GM21528 (cell line): ENCODE results near the gene PEX10.

Experiments
- ATAC-seq: cut with Tn5 transposase; IDR thresholded peaks from one replicate; pipeline ENCODE4 v1.9.1; 2021; ENCODE audit warnings: mild to moderate bottlenecking, moderate library complexity; ENCODE audit not compliant: unreplicated experiment, low FRiP score

PEX10 gene

DNA sequence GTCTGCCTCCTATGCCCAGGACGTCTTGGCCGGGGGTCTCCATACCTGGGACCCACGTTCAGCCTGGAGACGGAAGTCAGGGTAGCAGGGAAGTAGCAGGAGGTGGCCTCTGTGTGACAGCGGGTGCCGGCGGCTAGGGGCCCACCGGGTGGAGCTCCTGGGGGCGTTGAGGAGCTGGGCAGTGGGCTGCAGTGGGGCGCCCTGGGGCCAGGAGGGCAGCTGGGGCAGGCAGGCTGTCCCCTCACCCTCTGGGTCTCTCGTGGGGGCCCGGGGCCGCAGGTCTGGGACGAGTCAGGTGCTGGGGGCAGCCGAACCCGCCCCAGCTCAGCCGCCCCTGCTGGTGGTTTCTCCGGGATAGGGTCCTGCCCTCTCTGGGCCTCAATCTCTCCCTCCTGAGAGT lies 14.7 kb upstream of the PEX10 start:
- no peak for ATAC-seq

DNA sequence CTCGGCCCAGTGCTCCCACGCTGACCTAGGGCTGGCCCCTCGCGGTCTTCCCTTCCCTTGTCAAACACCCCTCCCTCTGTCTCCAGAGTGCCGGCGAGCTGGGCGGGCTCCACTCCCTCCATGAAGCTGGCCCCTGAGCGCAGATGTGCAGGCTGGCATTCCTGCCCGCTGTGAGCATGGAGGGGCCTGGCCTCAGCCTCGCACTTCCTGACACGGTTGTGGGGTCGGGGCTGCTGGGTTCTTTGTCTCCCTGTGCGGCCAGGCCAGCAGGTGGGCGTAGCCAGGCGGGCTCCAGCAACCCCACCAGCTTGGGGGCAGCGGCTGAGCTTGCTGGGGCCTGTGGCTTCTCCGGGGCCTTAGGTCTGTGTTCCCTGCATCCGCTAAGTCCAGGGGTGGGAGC lies 14.2 kb upstream of the PEX10 start:
- ATAC-seq, result no peak

DNA sequence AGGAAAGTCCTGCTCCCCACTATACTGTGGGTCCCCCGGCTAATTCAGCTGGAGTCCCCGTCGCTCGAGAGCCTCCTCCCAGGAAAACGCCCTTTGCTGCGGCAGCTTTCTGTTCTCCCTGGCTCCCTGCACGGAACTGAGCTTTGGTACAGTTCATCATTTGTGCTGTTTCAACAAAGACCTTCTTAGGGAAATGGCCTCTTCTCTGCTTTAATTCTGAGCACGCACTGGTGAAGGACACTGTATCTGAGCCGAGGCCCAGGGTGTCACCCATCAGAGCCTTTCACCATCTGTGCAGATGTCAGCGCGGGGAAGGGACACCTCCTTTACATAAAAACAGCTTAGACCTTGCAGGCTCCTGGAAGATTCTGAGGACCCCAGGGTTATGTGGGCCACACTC lies 13.5 kb upstream of the PEX10 start:
- no peak for ATAC-seq

DNA sequence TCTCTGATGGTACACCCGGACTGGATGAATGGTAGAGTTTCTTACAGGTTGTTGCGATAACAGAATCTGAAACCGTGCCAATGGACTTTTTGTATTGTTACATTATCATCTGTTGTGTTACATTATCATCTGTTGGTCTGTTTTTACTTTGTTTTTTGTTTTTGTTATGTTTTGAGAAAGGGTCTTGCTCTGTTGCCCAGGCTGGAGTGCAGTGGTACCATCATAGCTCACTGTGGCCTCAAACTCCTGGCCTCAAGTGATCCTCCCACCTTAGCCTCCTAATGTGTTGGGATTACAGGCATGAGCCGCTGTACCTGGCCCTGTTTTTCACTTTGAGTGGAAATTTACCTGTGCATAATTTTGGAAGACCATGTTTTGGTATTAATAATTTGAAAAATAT lies 10.2 kb upstream of the PEX10 start:
- ATAC-seq, result no peak

DNA sequence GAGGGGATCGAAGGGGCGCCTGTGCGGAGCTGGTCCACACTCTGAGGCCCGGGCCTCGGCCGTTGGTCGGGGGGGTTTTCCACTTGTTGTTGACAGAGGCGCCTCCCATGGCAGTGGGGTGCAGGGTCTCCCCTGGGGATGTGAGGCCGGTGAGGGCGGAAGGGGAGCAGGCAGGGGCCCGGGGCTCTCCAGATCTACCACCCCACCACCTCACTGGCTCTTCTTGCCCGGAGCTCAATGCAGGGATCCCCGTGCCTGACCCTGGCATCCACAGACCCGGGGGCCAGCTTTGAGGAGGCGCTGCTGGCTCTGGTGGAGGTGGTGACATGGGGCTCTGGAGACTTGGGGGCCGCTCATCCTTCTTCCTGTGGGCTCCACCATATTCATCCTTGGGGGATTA lies 7.1 kb upstream of the PEX10 start:
- no peak for ATAC-seq

DNA sequence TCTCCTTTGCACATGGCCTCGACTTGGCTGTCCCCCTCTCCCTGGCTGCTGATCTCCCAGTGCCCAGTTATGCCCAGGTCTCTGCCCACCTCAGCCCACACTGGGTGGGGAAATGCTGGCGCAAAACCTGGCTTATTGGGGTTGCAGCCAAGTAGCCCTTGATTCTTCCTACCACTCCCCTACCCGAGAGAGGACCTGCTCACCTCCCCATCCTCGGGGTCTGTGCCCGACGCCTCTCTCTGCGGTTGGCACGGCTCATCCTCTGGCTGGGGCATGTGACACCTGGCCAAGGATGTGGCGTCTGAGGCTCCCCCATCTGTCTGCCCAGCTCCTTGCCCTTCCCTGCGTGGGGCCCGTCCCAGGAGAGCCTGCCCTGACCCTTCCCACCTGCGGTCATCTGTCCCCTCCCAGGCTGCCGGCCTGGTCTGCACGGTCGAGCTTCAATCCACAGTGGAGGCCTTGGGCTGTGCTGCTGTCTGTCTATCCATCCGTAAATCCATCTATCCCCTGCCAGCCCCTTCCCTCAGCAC lies 6.5 kb upstream of the PEX10 start:
- ATAC-seq, result no peak

DNA sequence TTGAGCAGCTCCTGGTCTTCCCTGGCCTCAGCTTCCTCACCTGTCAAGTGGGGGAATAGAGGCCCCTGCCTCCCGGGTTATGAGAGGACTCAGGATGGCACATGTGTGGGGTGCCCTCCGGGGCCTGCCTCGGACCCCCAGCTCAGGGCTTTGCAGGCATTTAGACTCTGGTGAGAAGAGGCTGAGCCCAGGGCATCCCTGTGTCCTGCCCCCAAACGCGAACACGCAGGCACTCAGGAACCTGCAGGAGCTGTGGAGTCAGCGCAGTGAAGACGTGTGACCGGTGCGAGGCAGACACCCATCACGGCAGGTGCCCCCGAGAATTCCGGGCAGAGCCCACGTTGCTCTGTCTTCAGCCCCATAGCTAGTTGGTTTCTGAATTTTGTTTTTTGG lies 5.5 kb upstream of the PEX10 start:
- ATAC-seq, result no peak

DNA sequence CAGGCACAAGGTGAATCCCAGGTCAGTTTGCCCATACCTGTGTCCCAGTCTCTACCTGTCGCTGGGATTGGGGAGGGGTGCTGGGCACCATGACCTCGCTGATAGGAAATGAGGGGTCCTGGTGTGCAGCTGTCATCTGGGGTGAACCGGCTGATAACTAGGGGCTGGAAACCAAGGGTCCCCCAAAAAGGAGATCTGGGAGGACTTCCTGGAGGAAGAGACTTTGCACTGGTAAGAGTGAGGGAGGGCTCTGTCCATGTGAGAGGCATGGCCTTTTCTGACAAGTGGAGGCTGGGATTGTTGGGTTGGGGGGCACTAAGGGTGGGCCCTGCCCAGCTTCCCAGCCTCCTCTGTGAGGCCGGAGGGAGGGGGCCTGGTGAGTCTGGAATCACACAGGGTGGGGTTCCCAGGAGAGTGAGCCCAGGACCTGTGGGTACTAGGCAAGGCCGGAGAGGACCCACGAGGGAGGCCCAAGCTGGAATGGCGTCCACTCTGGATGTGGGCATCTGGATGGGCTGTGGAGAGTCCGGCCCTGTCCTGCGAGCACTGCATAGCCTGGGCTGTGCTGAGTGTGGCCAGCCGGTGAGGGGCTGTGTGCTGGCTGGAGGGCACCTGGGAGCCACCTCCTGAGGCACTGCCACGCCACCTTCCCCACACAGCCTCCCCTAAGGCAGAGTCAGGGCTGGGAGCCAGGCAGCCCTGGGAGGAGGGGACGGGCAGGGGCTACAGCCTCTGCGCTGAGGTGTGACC lies 4.9 kb upstream of the PEX10 start:
- ATAC-seq, result no peak

DNA sequence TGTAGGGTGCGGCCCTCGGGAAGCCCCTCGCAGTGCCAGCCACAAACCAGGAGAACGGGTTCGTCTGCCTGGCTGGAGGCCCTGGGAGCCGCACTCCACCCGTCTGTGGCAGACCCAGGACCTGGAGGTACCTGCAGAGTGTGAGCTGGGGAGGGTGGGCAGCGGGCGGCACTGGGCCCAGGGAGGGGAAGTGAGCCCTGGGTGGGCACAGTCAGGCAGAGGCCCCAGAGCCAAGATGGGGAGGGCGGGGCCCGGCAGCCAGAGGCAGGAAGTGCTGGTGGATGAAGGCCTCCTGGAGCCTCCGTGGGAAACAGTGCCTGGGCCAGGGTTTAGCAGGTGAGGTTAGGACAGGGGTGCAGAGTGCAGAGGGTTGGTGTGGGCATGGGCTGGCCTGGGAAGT lies 4.0 kb upstream of the PEX10 start:
- ATAC-seq, result no peak

DNA sequence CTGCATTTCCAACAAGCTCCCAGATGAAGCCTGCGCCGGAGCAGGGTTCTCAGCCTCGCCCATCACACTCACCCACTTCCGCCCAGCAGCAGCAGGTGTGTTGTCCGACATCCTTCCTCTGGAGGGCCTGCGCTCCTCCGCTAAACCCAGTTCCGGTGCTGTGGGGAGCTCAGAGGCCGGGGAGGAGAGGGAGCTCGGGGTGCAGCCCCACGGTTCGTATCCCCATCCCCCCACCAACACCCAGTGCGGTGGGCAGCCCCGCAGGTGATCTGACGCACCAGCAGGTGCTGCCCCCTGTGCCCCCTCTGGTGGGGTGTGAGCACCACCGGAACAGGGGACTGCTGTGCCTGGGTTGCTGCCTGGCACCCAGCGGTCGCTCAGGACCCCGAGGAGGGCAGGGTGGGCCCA lies 3.4 kb upstream of the PEX10 start:
- ATAC-seq, result no peak

DNA sequence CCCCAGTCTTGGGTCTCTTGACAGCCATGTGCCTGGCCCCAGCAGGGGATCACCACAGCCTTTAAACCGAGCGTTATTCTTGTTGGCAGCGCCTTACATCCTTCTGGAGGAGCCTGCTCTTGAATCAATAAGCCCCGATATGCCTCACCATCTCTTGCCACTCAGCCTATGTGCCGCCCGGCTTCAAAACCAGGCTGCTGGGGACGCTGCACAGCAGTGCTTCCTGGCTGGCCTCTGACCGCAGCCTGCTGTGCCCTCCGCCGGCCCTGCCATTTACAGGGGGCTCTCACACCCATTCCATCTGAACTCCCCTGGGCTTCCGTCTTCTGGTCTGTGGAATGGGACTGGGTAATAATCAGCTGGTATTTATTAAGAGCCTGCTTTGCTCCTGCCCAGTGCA lies 3.0 kb upstream of the PEX10 start:
- no peak for ATAC-seq

DNA sequence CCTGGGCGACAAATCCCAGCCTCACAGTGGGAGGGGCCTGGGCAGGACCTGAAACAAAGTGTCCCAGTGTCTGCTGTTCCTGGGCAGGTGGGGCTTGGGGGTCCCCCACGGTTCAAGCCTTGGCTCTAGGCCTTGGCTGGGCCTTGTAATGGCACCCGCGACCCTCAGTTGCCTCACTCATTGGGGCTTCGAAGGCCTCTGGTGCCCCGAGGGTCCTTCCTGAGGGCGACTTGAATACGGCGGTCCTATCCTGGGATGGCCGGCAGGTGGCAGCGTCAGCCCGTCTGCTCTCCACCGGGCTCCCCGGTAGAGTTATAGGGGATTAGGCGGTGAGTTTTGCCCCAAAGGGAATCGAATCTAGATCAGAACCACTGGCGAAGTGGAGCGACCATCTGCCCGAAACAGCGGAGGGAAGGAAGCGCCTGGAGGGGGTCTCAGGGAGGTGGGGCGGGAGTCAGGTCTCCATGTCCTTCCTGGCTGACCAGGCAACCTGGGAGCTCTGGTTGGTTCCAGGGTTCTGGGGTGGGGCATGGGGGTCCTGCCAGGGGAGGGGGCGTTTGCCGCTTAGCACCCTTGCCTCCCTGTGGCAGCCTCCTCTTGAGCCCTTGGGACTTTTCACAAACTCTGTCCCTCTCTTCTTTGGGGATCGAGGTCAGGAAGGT lies 2.1 kb upstream of the PEX10 start:
- ATAC-seq, result no peak

DNA sequence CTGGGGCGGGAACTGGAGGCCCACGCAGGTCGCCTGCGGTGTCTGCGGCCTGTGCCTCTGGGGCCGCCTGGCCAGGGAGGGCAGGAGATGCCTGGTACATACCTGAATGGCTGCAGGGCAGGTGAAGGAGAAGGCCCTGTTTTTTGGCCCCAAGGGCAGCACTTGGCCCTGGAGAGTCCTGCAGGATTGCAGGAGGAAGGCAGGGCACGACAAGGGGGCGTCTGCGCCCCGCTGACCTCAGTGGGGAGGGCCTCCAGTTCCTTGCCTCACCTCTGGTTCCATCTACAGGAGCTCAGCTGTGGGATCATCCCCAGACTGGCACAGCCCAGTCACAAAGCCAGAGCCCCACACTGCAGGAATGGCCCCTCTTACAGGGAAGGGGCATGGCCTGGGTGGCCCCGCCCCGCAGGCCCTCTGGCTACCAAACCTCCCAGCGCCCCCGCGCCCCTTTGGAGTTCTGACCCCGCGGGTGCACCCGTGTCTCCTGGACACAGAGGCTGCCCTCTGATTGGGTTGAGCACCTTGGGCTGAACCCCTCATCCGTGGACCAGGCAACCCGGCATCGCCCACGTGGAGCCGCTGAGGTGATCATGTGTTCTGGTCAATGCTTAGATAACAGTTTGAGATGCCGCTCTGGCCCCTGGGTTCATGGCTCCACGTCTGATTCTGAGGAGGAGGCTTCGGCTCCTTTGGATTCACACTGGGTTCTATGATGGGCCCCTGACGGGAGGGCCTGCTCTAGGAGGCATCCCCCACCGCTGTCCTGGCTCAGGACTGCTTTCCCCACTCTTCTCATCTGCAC lies 1.3 kb upstream of the PEX10 start:
- no peak for ATAC-seq

DNA sequence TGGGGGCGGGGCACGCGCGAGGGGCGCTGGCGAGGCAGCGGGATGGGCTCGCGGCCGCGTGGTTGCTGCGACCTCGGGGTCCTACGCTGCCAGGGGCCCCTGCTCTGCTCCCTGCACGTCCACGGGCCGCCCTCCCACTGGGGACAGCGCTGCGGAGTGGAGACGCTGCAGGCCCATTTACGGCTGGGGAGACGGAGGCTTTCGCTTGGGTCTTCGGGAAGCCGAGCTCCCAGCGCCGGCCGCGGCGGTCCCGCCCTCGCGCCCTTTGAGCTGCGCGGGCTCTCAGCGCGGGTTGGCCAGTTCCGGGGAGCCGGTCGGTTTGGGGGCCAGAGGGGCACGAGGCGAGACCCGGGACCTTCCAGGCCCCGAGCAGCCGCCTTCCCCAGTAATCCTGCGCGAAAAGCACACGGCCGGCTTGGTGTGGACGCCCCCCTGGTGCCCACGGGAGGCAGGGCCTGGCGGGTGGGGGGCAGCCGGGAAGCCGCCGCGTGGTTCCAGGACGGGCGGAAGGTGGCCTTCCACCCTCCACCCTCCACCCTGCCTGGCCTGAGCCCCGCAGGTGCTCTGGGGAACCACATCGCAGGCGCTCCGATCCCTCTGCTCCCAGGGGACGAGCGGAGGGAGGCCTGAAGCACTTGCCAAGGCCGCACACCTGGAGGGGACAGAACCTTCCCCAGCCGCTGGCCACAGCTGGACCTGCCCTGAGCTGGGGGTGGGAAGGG lies 570 bp upstream of the PEX10 start:
- ATAC-seq, result peak; percentile 26

DNA sequence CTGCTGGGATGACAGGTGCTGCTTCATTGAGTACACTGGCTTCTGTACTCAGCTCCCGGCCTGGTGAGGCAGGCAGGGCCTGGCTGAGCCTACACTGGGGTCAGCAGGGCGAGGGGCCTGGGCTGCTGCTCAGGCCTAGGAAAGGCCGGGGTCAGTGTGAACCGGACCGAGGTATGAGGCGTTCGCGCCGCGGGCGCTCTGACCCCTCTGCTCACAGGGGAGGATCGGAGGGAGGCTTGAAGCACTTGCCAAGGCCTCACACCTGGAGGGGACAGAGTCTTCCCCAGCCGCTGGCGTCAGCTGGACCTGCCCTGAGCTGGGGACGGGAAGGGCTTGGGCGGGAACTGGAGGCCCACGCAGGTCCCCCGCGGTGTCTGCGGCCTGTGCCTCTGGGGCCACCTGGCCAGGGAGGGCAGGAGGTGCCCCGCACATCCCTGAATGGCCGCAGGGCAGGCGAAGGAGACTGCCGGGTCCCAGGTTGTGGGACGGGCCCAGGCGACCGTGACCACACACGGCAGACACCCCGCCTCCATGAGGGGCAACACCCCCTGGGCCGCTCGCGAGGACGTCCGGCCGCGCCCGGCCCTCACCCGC lies 466 bp downstream of the PEX10 start:
- ATAC-seq, result peak; percentile 30

DNA sequence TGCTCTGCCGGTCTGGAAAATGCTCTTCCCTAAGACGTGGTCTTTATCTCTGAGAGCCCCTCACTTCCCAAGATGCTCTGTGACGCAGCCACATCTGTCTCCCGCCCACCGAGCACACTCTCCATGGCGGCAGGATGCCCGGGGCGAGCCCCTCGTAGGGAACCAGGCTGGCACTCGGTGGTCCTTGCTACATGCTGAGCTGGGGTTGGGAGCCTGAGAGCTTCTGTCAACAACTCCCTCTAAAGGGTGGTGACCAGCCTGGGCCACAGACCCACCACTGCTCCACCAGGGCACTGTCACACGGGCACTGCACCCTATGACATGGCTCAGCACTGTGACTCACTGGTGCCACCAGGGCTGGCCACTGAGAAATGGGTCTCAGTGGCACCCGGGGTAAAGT lies 2.6 kb downstream of the PEX10 start:
- no peak for ATAC-seq

DNA sequence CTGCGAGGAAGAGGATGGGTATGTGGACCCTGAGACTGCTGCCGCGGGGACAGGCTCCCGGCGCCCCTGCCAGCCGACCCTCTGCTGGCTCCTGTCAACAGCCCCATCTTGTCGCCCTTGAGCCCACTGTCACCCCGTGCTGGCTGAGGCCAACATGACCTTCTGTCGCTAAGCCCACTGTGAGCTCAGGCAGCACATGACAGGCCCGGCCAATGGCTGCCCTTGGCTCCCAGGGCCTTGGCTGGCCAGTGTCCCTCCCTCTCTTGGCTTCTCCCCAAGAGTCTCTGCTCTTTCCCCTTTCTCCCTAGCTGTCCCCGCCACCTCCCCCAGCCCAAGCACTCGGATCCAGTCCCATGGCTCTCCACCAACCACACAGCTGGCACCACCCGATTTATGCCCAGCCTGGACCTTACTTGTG lies 3.5 kb downstream of the PEX10 start:
- no peak for ATAC-seq

DNA sequence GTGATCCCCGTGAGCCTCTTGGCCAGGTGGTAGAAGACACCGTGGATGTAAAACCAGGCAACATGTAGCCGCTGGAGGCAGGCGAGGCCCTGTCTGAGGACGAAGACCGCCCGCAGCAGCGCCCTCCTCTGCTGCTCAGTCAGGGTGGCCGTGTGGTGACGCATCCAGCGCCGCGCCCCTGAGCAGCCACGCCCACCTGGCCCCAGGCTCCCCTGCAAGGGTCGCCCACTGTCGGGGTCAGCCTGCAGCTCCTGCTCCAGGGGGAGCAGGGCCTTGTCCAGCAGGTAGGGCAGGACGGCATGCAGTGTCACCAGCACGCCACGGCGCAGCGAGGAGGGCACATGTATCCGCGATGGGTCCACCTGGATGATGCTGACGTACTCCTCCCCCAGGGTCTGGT lies 3.9 kb downstream of the PEX10 start:
- no peak for ATAC-seq

DNA sequence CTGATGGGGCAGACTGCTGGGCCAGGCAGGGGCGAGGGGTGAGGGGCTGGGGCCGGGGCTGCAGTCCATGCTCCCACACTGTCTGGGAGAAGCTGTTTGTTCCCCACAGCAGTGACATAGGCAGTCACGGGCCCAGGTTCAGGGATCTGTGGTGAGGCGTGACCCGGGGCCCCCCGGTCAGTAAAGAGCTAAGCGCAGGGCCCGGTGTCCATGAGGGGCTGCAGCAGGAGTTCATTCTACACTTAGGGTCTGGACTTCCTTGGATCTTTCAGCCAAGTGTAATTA lies 4.4 kb downstream of the PEX10 start:
- ATAC-seq, result no peak

DNA sequence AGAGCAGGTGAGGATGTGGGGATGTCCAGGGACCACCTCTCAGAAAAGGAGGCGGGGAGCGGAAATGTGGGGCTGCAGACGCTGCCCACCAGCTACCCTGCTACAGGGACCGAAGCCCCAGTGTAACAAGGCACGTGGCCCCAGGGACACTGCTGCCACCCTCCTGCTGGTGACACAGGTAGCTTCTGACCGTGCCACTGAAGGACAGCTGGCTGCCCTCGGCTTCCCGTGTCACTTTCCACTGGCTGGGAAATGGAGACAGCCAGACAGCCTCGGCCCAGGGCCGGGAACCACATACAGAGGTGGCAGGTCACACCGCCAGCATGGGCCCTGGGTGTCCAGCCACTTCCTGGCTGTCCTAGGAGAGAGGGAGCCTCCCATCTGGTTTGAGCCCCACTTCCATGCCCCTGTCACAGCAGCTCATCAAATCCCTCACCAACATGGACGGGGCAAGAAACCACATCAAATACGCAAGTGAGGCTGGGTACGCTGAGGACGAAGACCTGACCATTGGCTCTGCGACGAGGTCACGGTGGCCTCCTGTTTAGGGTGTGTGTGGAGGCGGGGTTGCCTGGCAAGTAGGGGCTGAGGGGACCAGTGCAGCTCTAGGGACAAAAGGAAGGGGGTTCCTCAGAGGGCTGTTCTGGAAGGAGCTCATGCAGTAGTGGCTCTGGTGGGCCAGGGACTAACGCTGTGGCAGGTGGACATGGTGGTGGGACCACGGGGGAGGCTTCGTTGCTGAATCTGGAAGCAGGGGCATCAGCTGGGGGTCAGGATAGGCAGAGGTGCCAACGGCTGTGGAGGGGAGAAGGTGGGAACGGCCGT lies 5.0 kb downstream of the PEX10 start:
- no peak for ATAC-seq
